B cell (primary cell): ENCODE results near the gene EEPD1. TPM values are rescaled to one million over a fixed set of nuclear protein-coding genes. Genes with fewer than 3 reads are reported as not detected.

Experiments
- ATAC-seq: fragments of 200-7000 bp; cut with Tn5 transposase; one replicate; pipeline ENCODE4 v1.10.0; 2021; ENCODE audit warnings: low read depth, mild to moderate bottlenecking, moderate number of reproducible peaks, moderate library complexity
- CTCF ChIA-PET: fragments of 350-600 bp; sonication (Branson Sonifier 250); formaldehyde crosslinking; loops from one replicate; lab custom pipeline; 2021; ENCODE audit warnings: antibody characterized with exemption, inconsistent platforms; lab: Charles Lee
- POLR2A ChIA-PET: fragments of 350-600 bp; sonication (Branson Sonifier 250); formaldehyde crosslinking; loops from one replicate; lab custom pipeline; 2021; ENCODE audit warnings: antibody characterized with exemption; lab: Charles Lee
- DNase-seq: peaks from one replicate; pipeline ENCODE4 v3.0.0; 2013
- H2AFZ ChIP-seq: 2 replicates; pipeline ENCODE4 v1.6.1; 2012; ENCODE audit warnings: mild to moderate bottlenecking, low read depth, low read length; ENCODE audit not compliant: insufficient read depth, poor library complexity, severe bottlenecking
- H3K27ac ChIP-seq, 2 donors: 1 replicate in 1 of 2; 2 replicates in 1 of 2; pipeline ENCODE4 v1.5.1; 2012 to 2013; ENCODE audit warnings: low read length in 2 of 2, mild to moderate bottlenecking in 2 of 2, moderate library complexity in 1 of 2
- H3K27me3 ChIP-seq, 4 experiments: fragments of 200-600 bp in 1 of 4; sonication (generic) in 1 of 4; replicated peaks in 1 of 4; 1 replicate in 2 of 4; 2 replicates in 2 of 4; pipeline versions ENCODE4 v1.6.1 to v1.7.0; 2013 to 2016; ENCODE audit warnings: low read length in 3 of 4, mild to moderate bottlenecking in 2 of 4, mixed read lengths in 1 of 4, moderate library complexity in 1 of 4; ENCODE audit not compliant: insufficient read depth in 4 of 4, control insufficient read depth in 3 of 4; ENCODE audit errors: control extremely low read depth in 1 of 4
- H3K36me3 ChIP-seq, 2 experiments: replicated peaks in 1 of 2; 1 replicate in 1 of 2; 2 replicates in 1 of 2; pipeline versions ENCODE4 v1.6.1 to v1.7.1; 2013; ENCODE audit warnings: low read length in 1 of 2; ENCODE audit not compliant: insufficient read depth in 2 of 2, control insufficient read depth in 1 of 2; ENCODE audit errors: control extremely low read depth in 1 of 2, extremely low read depth in 1 of 2
- H3K4me1 ChIP-seq, 2 donors: fragments of 200-600 bp in 1 of 2; sonication (generic) in 1 of 2; 1 replicate in 1 of 2; 2 replicates in 1 of 2; pipeline versions ENCODE4 v1.5.1 to v1.6.1; 2013 to 2017; ENCODE audit warnings: low read length in 2 of 2; ENCODE audit not compliant: control insufficient read depth in 2 of 2, insufficient read depth in 2 of 2
- H3K4me2 ChIP-seq: replicated peaks from 2 replicates; pipeline ENCODE3; 2012; ENCODE audit warnings: mild to moderate bottlenecking, low read depth, low read length; ENCODE audit not compliant: poor library complexity, severe bottlenecking
- H3K4me3 ChIP-seq, 5 experiments: fragments of 200-600 bp in 1 of 5; sonication (generic) in 1 of 5; 1 replicate in 3 of 5; 2 replicates in 2 of 5; pipeline versions ENCODE4 v1.5.1 to v1.7.0; 2011 to 2016; ENCODE audit warnings: low read length in 4 of 5, mild to moderate bottlenecking in 4 of 5, low read depth in 2 of 5, control low read depth in 1 of 5, moderate library complexity in 1 of 5; ENCODE audit not compliant: insufficient read depth in 1 of 5; ENCODE audit errors: control extremely low read depth in 1 of 5, extremely low read depth in 1 of 5
- H3K79me2 ChIP-seq: fragments of 200-600 bp; sonication (generic); one replicate; pipeline ENCODE4 v1.6.0; 2016; ENCODE audit warnings: low read length; ENCODE audit not compliant: control insufficient read depth, insufficient read depth
- H3K9ac ChIP-seq: fragments of 200-600 bp; sonication (generic); 2 replicates; pipeline ENCODE4 v1.6.1; 2017; ENCODE audit warnings: mild to moderate bottlenecking, low read length, moderate library complexity
- H3K9me3 ChIP-seq, 3 donors: one replicate each; pipeline versions ENCODE4 v1.6.1 to v1.7.1; 2013; ENCODE audit warnings: low read length in 2 of 3; ENCODE audit not compliant: control insufficient read depth in 2 of 3, insufficient read depth in 1 of 3; ENCODE audit errors: control extremely low read depth in 1 of 3
- H4K20me1 ChIP-seq: 2 replicates; pipeline ENCODE4 v1.6.0; 2012; ENCODE audit warnings: mild to moderate bottlenecking, low read length; ENCODE audit not compliant: insufficient read depth, control insufficient read depth, poor library complexity, severe bottlenecking
- H3K27ac Mint-ChIP-seq: one replicate; pipeline ENCODE4 v1.8.0; 2021; ENCODE audit warnings: mixed read lengths
- H3K27me3 Mint-ChIP-seq: one replicate; pipeline ENCODE4 v1.8.0; 2021; ENCODE audit warnings: mixed read lengths
- H3K4me1 Mint-ChIP-seq: one replicate; pipeline ENCODE4 v1.8.0; 2021; ENCODE audit warnings: mixed read lengths
- H3K4me3 Mint-ChIP-seq: one replicate; pipeline ENCODE4 v1.8.0; 2021; ENCODE audit warnings: mixed read lengths
- H3K9me3 Mint-ChIP-seq: one replicate; pipeline ENCODE4 v1.8.0; 2022; ENCODE audit warnings: mixed read lengths; ENCODE audit not compliant: insufficient read depth
- EZH2 ChIP-seq: IDR thresholded peaks from 2 replicates; pipeline ENCODE4 v1.6.1; 2012; ENCODE audit warnings: borderline replicate concordance, low read depth, mild to moderate bottlenecking, moderate library complexity, low read length; ENCODE audit not compliant: insufficient read depth, poor library complexity, severe bottlenecking
- WGBS: methylation state at CpG from one replicate; pipeline ENCODE4 v1.1.5; 2013; ENCODE audit warnings: missing lambda C conversion rate; ENCODE audit not compliant: insufficient coverage; 5-methylcytosine and 5-hydroxymethylcytosine counted together
- intact Hi-C: fragments of 100-400 bp; cut with micrococcal nuclease; formaldehyde crosslinking; loops from one replicate; pipeline ENCODE4 v1.10.0; 2022
- polyA plus RNA-seq: library from polyadenylated mRNA; depleted of rRNA; stranded (reverse); fragments of >200 nt; gene quantifications from 2 replicates; pipeline ENCODE4 v1.2.3, GENCODE V29; 2012
- total RNA-seq, 2 donors: library from RNA; stranded (reverse); fragments of 120-200 nt in 1 of 2; gene quantifications; 1 replicate in 1 of 2; 2 replicates in 1 of 2; pipeline versions ENCODE4 v1.2.3 to v1.2.4, GENCODE V29; 2013 to 2022
- TF ChIP-seq, protein P1 (sequence below): fragments of 200-600 bp; IDR thresholded peaks from one replicate; pipeline ENCODE4 v1.8.0; 2022; ENCODE audit warnings: antibody characterized with exemption, mild to moderate bottlenecking

EEPD1 gene
- total and polyA plus RNA-seq, 2 donors (not counting 1 experiment from before 2014, with no cell fraction given), result 0.49 to 4.1 TPM

DNA sequence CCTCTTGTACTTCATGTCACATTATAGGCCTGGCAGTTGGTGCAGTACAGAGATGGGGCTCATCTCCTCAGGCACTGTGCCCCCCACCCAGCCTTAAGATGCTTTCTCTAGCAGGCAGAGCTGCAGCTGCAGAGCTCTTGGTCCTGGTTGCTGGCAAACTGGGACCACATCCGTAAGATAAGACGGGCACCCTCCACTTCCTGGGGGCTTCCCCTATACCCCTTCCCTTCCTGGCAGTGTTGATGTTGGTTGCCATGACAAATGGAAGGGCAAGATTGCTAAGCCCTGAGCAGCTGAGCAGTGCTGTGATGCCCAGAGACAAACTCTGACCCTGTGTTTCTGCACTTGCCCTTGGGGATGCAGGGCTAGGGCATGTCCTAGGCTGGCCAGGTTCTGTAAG is 133.2 kb downstream of the EEPD1 start:
- no peak overlapping the region for H3K27ac ChIP-seq
- no peak overlapping the region for H3K4me3 ChIP-seq
- H2AFZ ChIP-seq, result no peak overlapping the region
- POLR2A ChIA-PET, result no interaction called here
- H3K4me2 ChIP-seq, result peak overlapping the region; percentile 48
- peaks cover 4% of the 10 kb centered on the region for H3K27me3 Mint-ChIP-seq
- no peak for TF ChIP-seq EZH2
- TF ChIP-seq, protein P1, sequence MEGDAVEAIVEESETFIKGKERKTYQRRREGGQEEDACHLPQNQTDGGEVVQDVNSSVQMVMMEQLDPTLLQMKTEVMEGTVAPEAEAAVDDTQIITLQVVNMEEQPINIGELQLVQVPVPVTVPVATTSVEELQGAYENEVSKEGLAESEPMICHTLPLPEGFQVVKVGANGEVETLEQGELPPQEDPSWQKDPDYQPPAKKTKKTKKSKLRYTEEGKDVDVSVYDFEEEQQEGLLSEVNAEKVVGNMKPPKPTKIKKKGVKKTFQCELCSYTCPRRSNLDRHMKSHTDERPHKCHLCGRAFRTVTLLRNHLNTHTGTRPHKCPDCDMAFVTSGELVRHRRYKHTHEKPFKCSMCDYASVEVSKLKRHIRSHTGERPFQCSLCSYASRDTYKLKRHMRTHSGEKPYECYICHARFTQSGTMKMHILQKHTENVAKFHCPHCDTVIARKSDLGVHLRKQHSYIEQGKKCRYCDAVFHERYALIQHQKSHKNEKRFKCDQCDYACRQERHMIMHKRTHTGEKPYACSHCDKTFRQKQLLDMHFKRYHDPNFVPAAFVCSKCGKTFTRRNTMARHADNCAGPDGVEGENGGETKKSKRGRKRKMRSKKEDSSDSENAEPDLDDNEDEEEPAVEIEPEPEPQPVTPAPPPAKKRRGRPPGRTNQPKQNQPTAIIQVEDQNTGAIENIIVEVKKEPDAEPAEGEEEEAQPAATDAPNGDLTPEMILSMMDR, result no peak
- DNase-seq (peak; percentile 58), ATAC-seq (peak; percentile 7)
- H3K4me3 Mint-ChIP-seq, result peak overlapping the region; percentile 20
- CTCF ChIA-PET, result interaction anchor here (0.8 to 9.9 kb wide), 3 partner anchors 301 to 380 kb away, joined by 3 to 197 read pairs (median 3); no protein-coding TSS in a partner anchor
- H3K9me3 ChIP-seq, result no peaks in the 10 kb centered on the region
- no peak overlapping the region for H3K9ac ChIP-seq
- H3K4me1 ChIP-seq, result peaks cover 49 to 57% of the 10 kb centered on the region in 2 donors
- no CpG with 5 or more reads among the region's 2 CpGs for WGBS
- H3K27ac Mint-ChIP-seq, result peak overlapping the region; percentile 6
- no peaks in the 10 kb centered on the region for H3K27me3 ChIP-seq
- no peaks in the 10 kb centered on the region for H3K79me2 ChIP-seq
- H4K20me1 ChIP-seq, result no peaks in the 10 kb centered on the region
- no peaks in the 10 kb centered on the region for H3K9me3 Mint-ChIP-seq
- peaks cover 55% of the 10 kb centered on the region for H3K4me1 Mint-ChIP-seq
- no peaks in the 10 kb centered on the region for H3K36me3 ChIP-seq
- intact Hi-C loops, result no loop called here

DNA sequence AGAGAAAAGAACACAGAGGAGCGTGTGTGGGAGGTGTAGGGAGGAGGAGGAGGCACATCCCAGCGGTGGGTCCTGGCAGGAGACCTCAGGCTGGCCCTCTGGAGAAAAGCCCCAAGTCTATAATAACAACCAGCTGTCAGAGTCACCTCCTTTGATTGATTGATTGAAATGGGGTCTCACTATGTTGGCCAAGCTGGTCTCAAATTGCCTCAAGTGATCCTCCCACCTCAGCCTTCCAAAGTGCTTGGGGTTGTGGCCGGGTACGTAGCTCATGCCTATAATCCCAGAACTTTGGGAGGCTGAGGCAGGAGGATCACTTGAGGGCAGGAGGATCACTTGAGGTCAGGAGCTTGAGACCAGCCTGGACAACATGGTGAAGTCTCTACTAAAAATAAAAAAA is 133.6 kb downstream of the EEPD1 start:
- no peaks in the 10 kb centered on the region for H3K79me2 ChIP-seq
- no peak for TF ChIP-seq EZH2
- TF ChIP-seq, protein P1, result no peak
- no peaks in the 10 kb centered on the region for H4K20me1 ChIP-seq
- peak overlapping the region; percentile 48 for H3K4me2 ChIP-seq
- peaks cover 5% of the 10 kb centered on the region for H3K27me3 Mint-ChIP-seq
- POLR2A ChIA-PET, result no interaction called here
- no peaks in the 10 kb centered on the region for H3K36me3 ChIP-seq
- H3K4me1 Mint-ChIP-seq, result peaks cover 56% of the 10 kb centered on the region
- H3K4me3 ChIP-seq, result no peak overlapping the region
- H3K9me3 ChIP-seq, result no peaks in the 10 kb centered on the region
- H3K4me1 ChIP-seq, result peaks cover 51 to 62% of the 10 kb centered on the region in 2 donors
- peaks cover 0 to 3% (median under 1%) of the 10 kb centered on the region in 4 experiments for H3K27me3 ChIP-seq
- no peaks in the 10 kb centered on the region for H3K9me3 Mint-ChIP-seq
- no peak overlapping the region for H3K27ac ChIP-seq
- CTCF ChIA-PET, result interaction anchor here (0.8 to 9.9 kb wide), 5 partner anchors 12 to 380 kb away, joined by 3 to 197 read pairs (median 3); no protein-coding TSS in a partner anchor
- H3K4me3 Mint-ChIP-seq, result peak overlapping the region; percentile 20
- DNase-seq (no peak), ATAC-seq (no peak)
- intact Hi-C loops, result no loop called here
- H2AFZ ChIP-seq, result no peak overlapping the region
- H3K27ac Mint-ChIP-seq, result no peak overlapping the region
- WGBS, result 100% methylated on average over 1 of the region's 4 CpGs
- no peak overlapping the region for H3K9ac ChIP-seq
